C4-2B (cell line): ENCODE measurements around the gene INPP4A.

Experiments used
- H3K27ac ChIP-seq: fragments of 450-650 bp; 2 replicates; pipeline ENCODE4 v1.5.1; 2017
- CTCF ChIP-seq: fragments of 450-650 bp; conservative IDR thresholded peaks from 2 replicates; pipeline ENCODE4 v1.5.1; 2017; ENCODE audit warnings: mild to moderate bottlenecking
- ZFX ChIP-seq: fragments of 450-650 bp; IDR thresholded peaks from 2 replicates; pipeline ENCODE4 v1.6.1; 2017

INPP4A gene

GRCh38 chr2:98458667-98459380 is 14.2 kb downstream of the INPP4A start:
- H3K27ac ChIP-seq, result 0 out of 2 replicates have a peak overlapping the region, but pooled peaks have one; percentile 5
- TF ChIP-seq CTCF (no peak), ZFX (no peak)

GRCh38 chr2:98459496-98460175 is 15.0 kb downstream of the INPP4A start:
- TF ChIP-seq CTCF (no peak), ZFX (no peak)
- H3K27ac ChIP-seq, result 0 out of 2 replicates have a peak overlapping the region, but pooled peaks have one; percentile 5

DNA sequence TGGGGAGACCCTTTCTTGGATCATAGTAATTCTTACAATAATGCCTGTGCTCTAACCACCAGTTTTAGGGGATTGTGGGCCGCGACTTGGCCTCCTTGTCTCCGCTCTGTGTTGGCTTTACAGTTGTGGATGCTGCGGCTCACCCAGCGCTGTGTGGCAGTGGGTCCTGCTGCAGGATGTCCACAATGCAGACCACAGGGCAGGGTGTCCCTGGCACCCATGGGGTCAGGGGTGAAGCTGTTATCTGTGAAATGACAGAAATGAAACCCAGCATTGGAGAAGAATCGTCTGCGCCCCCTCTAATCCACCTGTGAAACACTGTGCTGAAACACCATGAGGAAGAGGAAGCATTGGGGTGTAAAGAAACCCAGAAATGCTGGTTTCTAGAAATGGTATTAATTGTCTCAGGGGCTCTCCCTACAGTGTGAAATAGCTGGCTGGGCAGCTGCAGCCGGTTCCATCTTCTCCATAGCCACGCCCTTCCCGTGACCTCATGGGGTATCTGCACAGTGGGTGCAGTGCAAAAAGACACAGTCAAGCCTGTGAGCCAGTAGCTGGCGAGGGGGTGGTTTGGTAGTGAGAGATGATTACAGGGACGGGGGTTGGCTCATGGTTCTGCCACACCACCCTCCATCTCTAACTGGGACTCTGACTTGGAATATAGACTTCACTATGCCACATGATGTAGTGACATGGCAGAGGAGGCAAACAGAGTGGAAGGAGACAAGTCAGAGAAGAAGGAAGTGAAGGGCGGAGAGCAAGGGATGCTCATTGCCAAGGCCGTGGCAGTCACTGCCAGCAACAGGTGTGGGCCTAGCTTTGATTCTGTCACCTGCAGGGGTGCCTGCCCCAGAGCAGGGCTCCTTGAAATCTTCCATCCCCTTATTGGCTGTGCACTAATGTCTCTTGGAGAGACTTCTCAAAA is 16.2 kb downstream of the INPP4A start:
- TF ChIP-seq CTCF (no peak), ZFX (no peak)
- H3K27ac ChIP-seq, result no peak overlapping the region

DNA sequence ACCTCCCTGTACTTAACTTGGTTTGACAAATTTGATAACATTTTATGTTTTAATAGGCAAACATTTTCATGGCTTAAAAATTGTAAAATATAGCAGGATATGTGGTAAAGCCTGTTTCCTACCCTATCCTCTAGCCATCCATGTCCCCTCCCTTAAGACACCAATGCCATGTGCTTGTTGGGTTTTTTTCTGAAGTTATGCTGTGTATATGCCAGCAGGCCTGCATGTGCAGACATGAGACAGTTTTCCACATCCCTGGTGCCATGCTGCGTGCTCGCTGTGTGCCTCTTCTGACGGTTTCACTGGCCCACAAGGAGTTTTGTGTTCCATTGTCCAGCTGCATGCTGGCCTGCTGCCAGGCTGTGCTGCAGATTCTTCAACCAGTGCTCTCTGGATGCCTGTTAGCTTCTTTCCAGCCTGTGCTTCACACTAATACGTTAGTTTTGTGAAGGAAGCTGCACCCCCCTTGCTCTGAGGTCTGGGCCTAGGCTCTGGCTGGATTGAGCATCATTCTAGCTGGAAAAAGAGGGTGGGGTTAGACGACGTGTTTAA is 16.9 kb downstream of the INPP4A start:
- no peak overlapping the region for H3K27ac ChIP-seq

DNA sequence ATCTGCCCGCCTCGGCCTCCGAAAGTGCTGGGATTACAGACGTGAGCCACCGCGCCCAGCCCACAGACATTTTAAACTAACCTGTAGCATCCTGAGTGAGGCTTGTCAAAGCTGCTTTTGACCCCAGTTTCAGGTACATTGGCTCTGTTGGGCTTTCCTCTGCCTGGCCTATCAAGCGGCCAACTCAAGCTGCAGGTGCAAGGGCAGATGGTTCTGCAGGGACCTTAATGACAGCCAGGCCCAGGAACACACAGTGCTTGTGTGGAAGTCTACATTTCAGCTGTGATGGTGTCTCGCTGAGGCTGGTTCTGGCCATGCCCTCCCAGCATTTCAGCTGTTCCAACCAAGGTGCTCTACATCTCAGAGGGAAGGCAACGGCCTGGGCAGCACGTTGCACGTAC is 18.4 kb downstream of the INPP4A start:
- TF ChIP-seq CTCF (no peak), ZFX (no peak)
- H3K27ac ChIP-seq, result no peak overlapping the region

More for the DNA sequence above, 16.9 kb downstream of the INPP4A start:
- no peak for TF ChIP-seq ZFX
- TF ChIP-seq CTCF, result no peak

GRCh38 chr2:98463551-98463971 is 18.9 kb downstream of the INPP4A start:
- no peak overlapping the region for H3K27ac ChIP-seq
- TF ChIP-seq ZFX, result no peak
- TF ChIP-seq CTCF, result no peak
